GM12873 (cell line): Measurements from ENCODE around the gene SMARCB1.

Source experiments
- CTCF ChIP-seq: IDR thresholded peaks from 2 replicates; pipeline ENCODE4 v1.5.1; 2012; ENCODE audit warnings: low read depth, mild to moderate bottlenecking, moderate library complexity, low read length, control low read depth; ENCODE audit not compliant: insufficient read depth; ENCODE audit errors: missing control alignments

The SMARCB1 gene

DNA sequence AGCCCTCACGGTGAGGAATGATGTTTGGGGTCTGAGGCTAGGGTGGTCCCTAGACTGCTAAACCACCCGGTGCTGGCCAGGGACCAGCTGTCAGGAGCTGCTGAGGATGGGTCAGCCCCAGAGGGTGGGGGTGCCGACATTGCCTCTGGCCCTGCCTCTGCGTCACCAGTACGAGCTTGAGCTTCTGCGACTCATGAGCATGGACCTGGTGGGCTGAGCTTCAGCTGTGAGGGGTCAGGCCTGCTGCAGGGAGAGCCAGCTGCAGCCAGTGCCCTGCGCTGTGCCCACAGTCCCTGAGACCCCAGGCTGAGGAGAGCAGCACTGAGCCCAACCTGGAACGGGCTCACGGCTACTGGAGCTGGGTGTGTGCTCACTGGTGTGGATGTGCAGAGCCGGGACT, 45.0 kb downstream of the SMARCB1 start:
- TF ChIP-seq CTCF: no peak

GRCh38 chr22:23832226-23833016, 45.7 kb downstream of the SMARCB1 start:
- no peak for TF ChIP-seq CTCF

- TF ChIP-seq CTCF: no peak
Measured at GRCh38 chr22:23833017-23833751, 46.4 kb downstream of the SMARCB1 start.

DNA sequence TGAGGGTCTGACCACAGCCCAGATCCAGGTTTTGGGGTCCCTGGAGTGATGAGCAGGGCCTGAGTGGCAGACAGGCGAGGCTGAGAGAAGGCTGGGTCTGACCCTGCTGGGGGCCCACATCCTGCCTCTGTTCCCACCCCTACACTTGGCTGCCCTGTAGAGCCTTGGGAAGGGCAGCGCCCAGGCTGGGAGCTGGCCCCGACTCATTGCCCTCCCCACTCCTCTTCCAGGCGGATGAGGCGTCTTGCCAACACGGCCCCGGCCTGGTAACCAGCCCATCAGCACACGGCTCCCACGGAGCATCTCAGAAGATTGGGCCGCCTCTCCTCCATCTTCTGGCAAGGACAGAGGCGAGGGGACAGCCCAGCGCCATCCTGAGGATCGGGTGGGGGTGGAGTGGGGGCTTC, 47.1 kb downstream of the SMARCB1 start:
- no peak for TF ChIP-seq CTCF

GRCh38 chr22:23834406-23834792, 47.6 kb downstream of the SMARCB1 start:
- no peak for TF ChIP-seq CTCF

GRCh38 chr22:23834793-23835483, 48.2 kb downstream of the SMARCB1 start:
- TF ChIP-seq CTCF: no peak
